SU-DHL-6 (cell line): ENCODE data around the gene METTL21A.

Experiments
- H2AFZ ChIP-seq: fragments of 200-600 bp; sonication (generic); 2 replicates; pipeline ENCODE4 v1.6.1; 2014; ENCODE audit warnings: low read depth, mild to moderate bottlenecking, moderate library complexity, mixed read lengths, antibody characterized with exemption, low read length; ENCODE audit not compliant: severe bottlenecking
- H3F3A ChIP-seq: fragments of 200-600 bp; shearing (Covaris generic); 2 replicates; pipeline ENCODE4 v1.6.0; 2016; ENCODE audit warnings: antibody characterized with exemption, mild to moderate bottlenecking; ENCODE audit not compliant: insufficient read depth
- H3K27ac ChIP-seq: fragments of 200-600 bp; sonication (generic); 2 replicates; pipeline ENCODE4 v1.5.1; 2016; ENCODE audit warnings: low read depth, mild to moderate bottlenecking, low read length, moderate library complexity, mixed read lengths
- H3K27me3 ChIP-seq: fragments of 200-600 bp; sonication (generic), shearing (Covaris generic); 2 replicates; pipeline ENCODE4 v1.6.0; 2014; ENCODE audit warnings: mild to moderate bottlenecking, low read length
- H3K36me3 ChIP-seq: fragments of 200-600 bp; sonication (generic); 2 replicates; pipeline ENCODE4 v1.6.1; 2014; ENCODE audit warnings: mild to moderate bottlenecking, low read length, mixed read lengths
- H3K4me2 ChIP-seq: fragments of 300-600, 200-600 bp; shearing (Covaris generic), sonication (generic); 2 replicates; pipeline ENCODE4 v1.6.0; 2014; ENCODE audit warnings: low read length, low read depth, mild to moderate bottlenecking; ENCODE audit not compliant: poor library complexity, severe bottlenecking
- H3K4me3 ChIP-seq: fragments of 200-600 bp; sonication (generic); 2 replicates; pipeline ENCODE4 v1.5.1; 2014; ENCODE audit warnings: antibody characterized with exemption, low read length, mild to moderate bottlenecking, mixed read lengths; ENCODE audit not compliant: insufficient read depth, poor library complexity, severe bottlenecking
- H3K79me2 ChIP-seq: fragments of 200-600 bp; sonication (generic); 2 replicates; pipeline ENCODE4 v1.6.1; 2014; ENCODE audit warnings: mild to moderate bottlenecking, low read length, moderate library complexity; ENCODE audit not compliant: insufficient read depth
- H3K9ac ChIP-seq: fragments of 200-600 bp; sonication (generic); 2 replicates; pipeline ENCODE4 v1.7.0; 2014; ENCODE audit warnings: mild to moderate bottlenecking, low read length
- H3K9me2 ChIP-seq: fragments of 200-600 bp; sonication (generic); replicated peaks from 2 replicates; pipeline ENCODE4 v1.6.1; 2014; ENCODE audit warnings: low read length; ENCODE audit not compliant: insufficient read depth
- H3K9me3 ChIP-seq: fragments of 200-600 bp; sonication (generic); 2 replicates; pipeline ENCODE4 v1.6.1; 2014; ENCODE audit warnings: low read length, mixed read lengths; ENCODE audit not compliant: insufficient read depth
- H4K20me1 ChIP-seq: fragments of 200-600 bp; sonication (generic); 2 replicates; pipeline ENCODE4 v1.6.1; 2014; ENCODE audit warnings: low read depth, mild to moderate bottlenecking, antibody characterized with exemption, low read length, moderate library complexity, mixed read lengths
- CTCF ChIP-seq: fragments of 200-600 bp; sonication (generic); IDR thresholded peaks from one replicate; pipeline ENCODE4 v1.5.1; 2017; ENCODE audit warnings: antibody characterized with exemption, mild to moderate bottlenecking, low read length, moderate library complexity; ENCODE audit not compliant: insufficient read depth, poor library complexity, severe bottlenecking
- EZH2phosphoT487 ChIP-seq: fragments of 200-600 bp; sonication (generic), shearing (Covaris generic); conservative IDR thresholded peaks from 2 replicates; pipeline ENCODE4 v1.6.1; 2018; ENCODE audit warnings: mild to moderate bottlenecking, antibody characterized with exemption, low read length, moderate library complexity, mixed read lengths

The METTL21A gene

DNA sequence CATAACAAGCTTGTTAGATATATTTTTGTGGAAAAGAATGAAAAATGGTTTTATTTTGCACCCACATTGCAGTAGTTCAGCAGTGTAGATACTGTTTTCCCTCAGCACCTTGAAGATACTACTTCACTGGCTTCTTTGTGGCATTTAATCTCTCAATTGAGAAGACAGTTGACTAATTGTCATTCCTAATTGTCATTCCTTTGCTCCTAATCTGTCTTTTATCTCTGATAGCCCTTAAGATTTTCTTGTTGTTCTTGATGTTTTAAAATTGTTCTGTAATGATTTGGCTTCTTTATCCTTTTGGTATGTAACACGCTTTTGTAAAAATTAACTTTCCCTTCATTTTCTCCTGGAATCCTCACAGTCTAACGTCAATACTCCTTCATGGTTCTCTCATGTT lies 48.2 kb upstream of the METTL21A start:
- H3K79me2 ChIP-seq = no peaks in the 10 kb centered on the region
- H3K9ac ChIP-seq = no peak overlapping the region
- no peaks in the 10 kb centered on the region for H3K36me3 ChIP-seq
- TF ChIP-seq CTCF (no peak), EZH2phosphoT487 (no peak)
- no peak overlapping the region for H3K4me2 ChIP-seq
- H3K9me2 ChIP-seq = no peaks in the 10 kb centered on the region
- no peaks in the 10 kb centered on the region for H3K27me3 ChIP-seq
- no peaks in the 10 kb centered on the region for H3K9me3 ChIP-seq
- H2AFZ ChIP-seq = no peak overlapping the region
- H3K27ac ChIP-seq = no peak overlapping the region
- H4K20me1 ChIP-seq = no peaks in the 10 kb centered on the region
- H3F3A ChIP-seq = no peaks in the 10 kb centered on the region
- no peak overlapping the region for H3K4me3 ChIP-seq

DNA sequence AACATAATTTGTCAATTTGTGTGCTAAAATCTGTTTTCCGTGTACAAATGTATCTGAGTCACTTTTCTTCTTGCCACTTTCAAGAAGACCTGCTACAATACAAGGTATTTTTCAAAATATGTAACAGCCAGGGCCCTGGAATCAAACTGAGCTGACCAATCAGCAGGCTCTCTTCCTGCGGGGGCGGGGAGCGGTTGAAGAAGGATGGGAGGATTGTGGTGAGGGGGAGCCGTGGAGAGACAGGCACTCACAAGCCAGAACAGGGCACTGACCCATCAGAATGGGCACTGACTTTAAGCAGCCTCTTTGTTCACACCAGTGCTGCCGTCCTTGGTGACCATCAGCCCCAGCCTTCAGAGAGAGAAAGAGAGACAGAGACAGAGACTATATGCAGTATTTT lies 45.7 kb upstream of the METTL21A start:
- Histone ChIP-seq H3K27ac (no peak overlapping the region), H3K79me2 (no peaks in the 10 kb centered on the region), H3K9ac (no peak overlapping the region), H3F3A (no peaks in the 10 kb centered on the region), H3K4me3 (no peak overlapping the region), H2AFZ (no peak overlapping the region), H3K27me3 (no peaks in the 10 kb centered on the region), H3K36me3 (no peaks in the 10 kb centered on the region), H3K9me3 (no peaks in the 10 kb centered on the region), H4K20me1 (no peaks in the 10 kb centered on the region), H3K9me2 (no peaks in the 10 kb centered on the region), H3K4me2 (no peak overlapping the region)
- TF ChIP-seq EZH2phosphoT487 (no peak), CTCF (no peak)

- H2AFZ ChIP-seq = peak overlapping the region; percentile 2
- H3K36me3 ChIP-seq = no peaks in the 10 kb centered on the region
- H4K20me1 ChIP-seq = no peaks in the 10 kb centered on the region
- no peaks in the 10 kb centered on the region for H3F3A ChIP-seq
- TF ChIP-seq EZH2phosphoT487 (no peak), CTCF (no peak)
- H3K27me3 ChIP-seq = no peaks in the 10 kb centered on the region
- H3K9me2 ChIP-seq = no peaks in the 10 kb centered on the region
- no peaks in the 10 kb centered on the region for H3K9me3 ChIP-seq
- H3K9ac ChIP-seq = no peak overlapping the region
- H3K79me2 ChIP-seq = no peaks in the 10 kb centered on the region
- no peak overlapping the region for H3K4me2 ChIP-seq
- no peak overlapping the region for H3K4me3 ChIP-seq
- H3K27ac ChIP-seq = no peak overlapping the region
Measured at GRCh38 chr2:207663870-207664545, 38.8 kb upstream of the METTL21A start.
